HEK293 (cell line): ENCODE results near the gene IWS1.

Experiments used
- CTCF ChIA-PET: fragments of 350-600 bp; formaldehyde crosslinking; extraction: SDS; loops from one replicate; lab custom pipeline; 2021; ENCODE audit warnings: antibody characterized with exemption; lab: Yijun Ruan, JAX
- POLR2A ChIA-PET: fragments of 300-600 bp; formaldehyde crosslinking; extraction: SDS; loops from one replicate; lab custom pipeline; 2020; ENCODE audit warnings: antibody characterized with exemption, inconsistent platforms; lab: Yijun Ruan, JAX
- H3K27ac ChIP-seq: fragments of 200-500 bp; sonication (Bioruptor generic); 2 replicates; pipeline ENCODE4 v1.5.1; 2014; ENCODE audit warnings: low read depth, low read length, control low read depth, inconsistent platforms; ENCODE audit errors: extremely low read depth
- H3K36me3 ChIP-seq, 2 experiments: fragments of 200-500 bp in 1 of 2; sonication (Bioruptor generic) in 1 of 2; 1 replicate in 1 of 2; 2 replicates in 1 of 2; pipeline ENCODE4 v1.5.1; 2014 to 2017; ENCODE audit warnings: inconsistent platforms in 2 of 2, low read length in 2 of 2; ENCODE audit not compliant: control insufficient read depth in 2 of 2, insufficient read depth in 1 of 2
- H3K4me1 ChIP-seq: fragments of 200-500 bp; sonication (Bioruptor generic); 2 replicates; pipeline ENCODE4 v1.5.1; 2014; ENCODE audit warnings: mild to moderate bottlenecking, low read length, inconsistent platforms; ENCODE audit not compliant: control insufficient read depth, insufficient read depth
- H3K4me3 ChIP-seq: 2 replicates; pipeline ENCODE4 v1.5.1; 2011; ENCODE audit warnings: low read depth, mild to moderate bottlenecking, control low read depth, low read length, moderate library complexity
- H3K9me3 ChIP-seq: fragments of 200-500 bp; sonication (Bioruptor generic); 2 replicates; pipeline ENCODE4 v1.5.1; 2014; ENCODE audit warnings: low read depth, low read length, inconsistent platforms; ENCODE audit not compliant: control insufficient read depth, insufficient read depth
- OSR2 ChIP-seq: fragments of 450-650 bp; formaldehyde crosslinking; IDR thresholded peaks from 2 replicates; pipeline ENCODE4 v1.5.1; 2016; ENCODE audit warnings: missing biosample characterization, missing genetic modification characterization
- SETDB1 ChIP-seq: IDR thresholded peaks from one replicate; pipeline ENCODE4 v1.6.1; 2017; ENCODE audit warnings: mild to moderate bottlenecking, low read length, moderate library complexity, mixed read lengths; ENCODE audit not compliant: insufficient read length
- SP2 ChIP-seq: fragments of 450-650 bp; formaldehyde crosslinking; IDR thresholded peaks from 2 replicates; pipeline ENCODE4 v1.5.1; 2016; ENCODE audit warnings: missing biosample characterization, missing genetic modification characterization
- ZBTB17 ChIP-seq: fragments of 450-650 bp; formaldehyde crosslinking; IDR thresholded peaks from 2 replicates; pipeline ENCODE4 v1.5.1; 2016; ENCODE audit warnings: missing biosample characterization, missing genetic modification characterization
- ZBTB26 ChIP-seq: fragments of 450-650 bp; formaldehyde crosslinking; optimal IDR thresholded peaks from 2 replicates; pipeline ENCODE3; 2016; ENCODE audit warnings: missing biosample characterization, mild to moderate bottlenecking, missing genetic modification characterization
- ZBTB7A ChIP-seq: fragments of 450-650 bp; formaldehyde crosslinking; IDR thresholded peaks from 2 replicates; pipeline ENCODE4 v1.5.1; 2016; ENCODE audit warnings: low read depth, missing biosample characterization, missing genetic modification characterization
- ZNF114 ChIP-seq: fragments of 450-650 bp; formaldehyde crosslinking; IDR thresholded peaks from 2 replicates; pipeline ENCODE4 v1.5.0; 2017; ENCODE audit warnings: missing biosample characterization, missing genetic modification characterization
- ZNF214 ChIP-seq: fragments of 450-650 bp; formaldehyde crosslinking; IDR thresholded peaks from 2 replicates; pipeline ENCODE4 v1.5.1; 2017; ENCODE audit warnings: missing biosample characterization, mild to moderate bottlenecking, missing genetic modification characterization, borderline replicate concordance
- ZNF292 ChIP-seq: fragments of 450-650 bp; formaldehyde crosslinking; IDR thresholded peaks from 2 replicates; pipeline ENCODE4 v1.5.1; 2016; ENCODE audit warnings: low read depth, missing biosample characterization, missing genetic modification characterization, borderline replicate concordance
- ZNF311 ChIP-seq: fragments of 450-650 bp; formaldehyde crosslinking; IDR thresholded peaks from 2 replicates; pipeline ENCODE4 v1.5.1; 2017; ENCODE audit warnings: missing biosample characterization, missing genetic modification characterization, borderline replicate concordance
- ZNF548 ChIP-seq: fragments of 450-650 bp; formaldehyde crosslinking; IDR thresholded peaks from 2 replicates; pipeline ENCODE4 v1.5.1; 2016; ENCODE audit warnings: missing biosample characterization, missing genetic modification characterization
- ZNF596 ChIP-seq: fragments of 450-650 bp; IDR thresholded peaks from 2 replicates; pipeline ENCODE4 v1.5.0; 2018; ENCODE audit warnings: missing biosample characterization, mild to moderate bottlenecking, missing genetic modification characterization, moderate library complexity
- ZNF621 ChIP-seq: fragments of 450-650 bp; formaldehyde crosslinking; IDR thresholded peaks from 2 replicates; pipeline ENCODE4 v1.5.1; 2017; ENCODE audit warnings: missing biosample characterization, missing genetic modification characterization
- ZNF670 ChIP-seq: fragments of 450-650 bp; formaldehyde crosslinking; IDR thresholded peaks from 2 replicates; pipeline ENCODE4 v1.5.1; 2016; ENCODE audit warnings: missing biosample characterization, missing genetic modification characterization, low read depth
- ZXDB ChIP-seq: fragments of 450-650 bp; formaldehyde crosslinking; IDR thresholded peaks from 2 replicates; pipeline ENCODE4 v1.5.1; 2016; ENCODE audit warnings: missing biosample characterization, missing genetic modification characterization
- TF ChIP-seq, protein P1 (sequence below): fragments of 450-650 bp; formaldehyde crosslinking; IDR thresholded peaks from 2 replicates; pipeline ENCODE4 v1.5.1; 2016; ENCODE audit warnings: missing biosample characterization, missing genetic modification characterization
- TF ChIP-seq, protein P2 (sequence below): fragments of 450-650 bp; formaldehyde crosslinking; IDR thresholded peaks from 2 replicates; pipeline ENCODE4 v1.5.1; 2017; ENCODE audit warnings: missing biosample characterization, missing genetic modification characterization
- TF ChIP-seq, protein P3 (sequence below): fragments of 450-650 bp; formaldehyde crosslinking; IDR thresholded peaks from 2 replicates; pipeline ENCODE4 v1.5.1; 2016; ENCODE audit warnings: missing biosample characterization, missing genetic modification characterization, low read depth
- TF ChIP-seq, protein P4 (sequence below): fragments of 450-650 bp; formaldehyde crosslinking; IDR thresholded peaks from 2 replicates; pipeline ENCODE4 v1.5.1; 2016; ENCODE audit warnings: missing biosample characterization, missing genetic modification characterization

Gene IWS1

GRCh38 chr2:127531221-127531648, 4.9 kb upstream of the IWS1 start:
- Histone ChIP-seq H3K4me1 (peaks cover 4% of the 10 kb centered on the region; the same call in 1 of the 2 replicates), H3K36me3 (no peaks in the 10 kb centered on the region), H3K27ac (no peak overlapping the region), H3K4me3 (no peak overlapping the region), H3K9me3 (no peaks in the 10 kb centered on the region)
- ChIA-PET POLR2A (no interaction called here), CTCF (interaction anchor here (1.7 kb wide), 1 partner anchor 8 kb away, joined by 4 read pairs; no protein-coding TSS in a partner anchor)
- TF ChIP-seq, protein P1, sequence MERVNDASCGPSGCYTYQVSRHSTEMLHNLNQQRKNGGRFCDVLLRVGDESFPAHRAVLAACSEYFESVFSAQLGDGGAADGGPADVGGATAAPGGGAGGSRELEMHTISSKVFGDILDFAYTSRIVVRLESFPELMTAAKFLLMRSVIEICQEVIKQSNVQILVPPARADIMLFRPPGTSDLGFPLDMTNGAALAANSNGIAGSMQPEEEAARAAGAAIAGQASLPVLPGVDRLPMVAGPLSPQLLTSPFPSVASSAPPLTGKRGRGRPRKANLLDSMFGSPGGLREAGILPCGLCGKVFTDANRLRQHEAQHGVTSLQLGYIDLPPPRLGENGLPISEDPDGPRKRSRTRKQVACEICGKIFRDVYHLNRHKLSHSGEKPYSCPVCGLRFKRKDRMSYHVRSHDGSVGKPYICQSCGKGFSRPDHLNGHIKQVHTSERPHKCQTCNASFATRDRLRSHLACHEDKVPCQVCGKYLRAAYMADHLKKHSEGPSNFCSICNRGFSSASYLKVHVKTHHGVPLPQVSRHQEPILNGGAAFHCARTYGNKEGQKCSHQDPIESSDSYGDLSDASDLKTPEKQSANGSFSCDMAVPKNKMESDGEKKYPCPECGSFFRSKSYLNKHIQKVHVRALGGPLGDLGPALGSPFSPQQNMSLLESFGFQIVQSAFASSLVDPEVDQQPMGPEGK = no peak
- TF ChIP-seq ZNF214 = no peak
- TF ChIP-seq ZNF670 (tag by site-specific recombination) = no peak
- no peak for TF ChIP-seq OSR2
- TF ChIP-seq, protein P2, sequence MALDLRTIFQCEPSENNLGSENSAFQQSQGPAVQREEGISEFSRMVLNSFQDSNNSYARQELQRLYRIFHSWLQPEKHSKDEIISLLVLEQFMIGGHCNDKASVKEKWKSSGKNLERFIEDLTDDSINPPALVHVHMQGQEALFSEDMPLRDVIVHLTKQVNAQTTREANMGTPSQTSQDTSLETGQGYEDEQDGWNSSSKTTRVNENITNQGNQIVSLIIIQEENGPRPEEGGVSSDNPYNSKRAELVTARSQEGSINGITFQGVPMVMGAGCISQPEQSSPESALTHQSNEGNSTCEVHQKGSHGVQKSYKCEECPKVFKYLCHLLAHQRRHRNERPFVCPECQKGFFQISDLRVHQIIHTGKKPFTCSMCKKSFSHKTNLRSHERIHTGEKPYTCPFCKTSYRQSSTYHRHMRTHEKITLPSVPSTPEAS (tag by site-specific recombination) = no peak
- TF ChIP-seq ZXDB (tag by site-specific recombination) = no peak
- no peak for TF ChIP-seq ZNF311
- TF ChIP-seq ZNF621 (tag by site-specific recombination) = no peak
- TF ChIP-seq, protein P3, sequence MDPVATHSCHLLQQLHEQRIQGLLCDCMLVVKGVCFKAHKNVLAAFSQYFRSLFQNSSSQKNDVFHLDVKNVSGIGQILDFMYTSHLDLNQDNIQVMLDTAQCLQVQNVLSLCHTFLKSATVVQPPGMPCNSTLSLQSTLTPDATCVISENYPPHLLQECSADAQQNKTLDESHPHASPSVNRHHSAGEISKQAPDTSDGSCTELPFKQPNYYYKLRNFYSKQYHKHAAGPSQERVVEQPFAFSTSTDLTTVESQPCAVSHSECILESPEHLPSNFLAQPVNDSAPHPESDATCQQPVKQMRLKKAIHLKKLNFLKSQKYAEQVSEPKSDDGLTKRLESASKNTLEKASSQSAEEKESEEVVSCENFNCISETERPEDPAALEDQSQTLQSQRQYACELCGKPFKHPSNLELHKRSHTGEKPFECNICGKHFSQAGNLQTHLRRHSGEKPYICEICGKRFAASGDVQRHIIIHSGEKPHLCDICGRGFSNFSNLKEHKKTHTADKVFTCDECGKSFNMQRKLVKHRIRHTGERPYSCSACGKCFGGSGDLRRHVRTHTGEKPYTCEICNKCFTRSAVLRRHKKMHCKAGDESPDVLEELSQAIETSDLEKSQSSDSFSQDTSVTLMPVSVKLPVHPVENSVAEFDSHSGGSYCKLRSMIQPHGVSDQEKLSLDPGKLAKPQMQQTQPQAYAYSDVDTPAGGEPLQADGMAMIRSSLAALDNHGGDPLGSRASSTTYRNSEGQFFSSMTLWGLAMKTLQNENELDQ (tag by site-specific recombination) = no peak
- TF ChIP-seq ZBTB17 (tag by site-specific recombination) = no peak
- no peak for TF ChIP-seq ZNF292 (tag by site-specific recombination)
- no peak for TF ChIP-seq ZNF548 (tag by site-specific recombination)
- TF ChIP-seq, protein P4, sequence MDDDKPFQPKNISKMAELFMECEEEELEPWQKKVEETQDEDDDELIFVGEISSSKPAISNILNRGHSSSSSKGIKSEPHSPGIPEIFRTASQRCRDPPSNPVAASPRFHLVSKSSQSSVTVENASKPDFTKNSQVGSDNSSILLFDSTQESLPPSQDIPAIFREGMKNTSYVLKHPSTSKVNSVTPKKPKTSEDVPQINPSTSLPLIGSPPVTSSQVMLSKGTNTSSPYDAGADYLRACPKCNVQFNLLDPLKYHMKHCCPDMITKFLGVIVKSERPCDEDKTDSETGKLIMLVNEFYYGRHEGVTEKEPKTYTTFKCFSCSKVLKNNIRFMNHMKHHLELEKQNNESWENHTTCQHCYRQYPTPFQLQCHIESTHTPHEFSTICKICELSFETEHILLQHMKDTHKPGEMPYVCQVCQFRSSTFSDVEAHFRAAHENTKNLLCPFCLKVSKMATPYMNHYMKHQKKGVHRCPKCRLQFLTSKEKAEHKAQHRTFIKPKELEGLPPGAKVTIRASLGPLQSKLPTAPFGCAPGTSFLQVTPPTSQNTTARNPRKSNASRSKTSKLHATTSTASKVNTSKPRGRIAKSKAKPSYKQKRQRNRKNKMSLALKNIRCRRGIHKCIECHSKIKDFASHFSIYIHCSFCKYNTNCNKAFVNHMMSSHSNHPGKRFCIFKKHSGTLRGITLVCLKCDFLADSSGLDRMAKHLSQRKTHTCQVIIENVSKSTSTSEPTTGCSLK (tag by site-specific recombination) = no peak
- TF ChIP-seq ZBTB7A (tag by site-specific recombination) = no peak
- TF ChIP-seq SETDB1 = no peak
- TF ChIP-seq ZBTB26 = no peak
- TF ChIP-seq ZNF596 (tag by site-specific recombination) = no peak
- TF ChIP-seq ZNF114 (tag by site-specific recombination) = no peak
- no peak for TF ChIP-seq SP2 (tag by site-specific recombination)
